ENCODE results near the gene H1-8. TPM values are rescaled to one million over a fixed set of nuclear protein-coding genes. Genes with fewer than 3 reads are reported as not detected.

H1-8 gene
- total RNA-seq, 2 donors from 2014 or later = not detected

DNA sequence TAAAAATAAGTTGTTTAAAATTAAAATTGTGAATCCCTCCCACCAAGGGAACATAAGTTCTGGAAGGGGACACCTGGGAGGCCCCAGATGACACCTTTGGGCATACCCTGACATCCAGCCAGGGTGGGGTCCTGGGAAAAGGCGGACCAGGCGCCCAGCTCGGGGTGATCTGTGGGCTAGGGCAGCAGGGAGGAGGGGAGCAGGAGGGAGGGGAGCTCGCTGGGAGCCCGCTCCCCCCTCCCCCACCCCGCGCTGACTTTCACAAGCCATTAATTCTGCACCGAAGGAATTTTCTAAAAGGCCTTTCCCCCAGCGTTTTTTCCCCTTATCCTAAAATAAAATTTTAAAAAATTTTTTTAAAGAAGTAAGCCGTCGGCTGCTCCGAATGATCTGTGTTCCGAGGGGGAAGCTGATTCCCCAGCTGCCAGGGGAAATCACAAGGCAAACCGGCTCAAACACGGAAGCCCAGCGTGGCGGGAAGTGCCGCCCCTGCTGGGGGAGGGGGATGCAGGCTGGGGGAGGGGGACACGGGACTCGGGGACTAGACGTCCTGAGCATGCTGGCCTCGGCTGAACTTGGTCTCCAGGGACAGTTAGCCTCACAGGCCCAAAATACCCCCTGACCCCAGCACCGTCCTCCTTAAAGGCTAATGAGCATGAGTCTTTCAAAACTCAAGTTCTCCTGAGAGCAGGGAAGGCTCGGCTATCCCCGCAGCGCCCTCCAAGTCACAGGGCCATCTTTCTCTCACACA is 49.6 kb downstream of the H1-8 start:
- H3K9me3 ChIP-seq (ENCODE audit: control insufficient read depth, low read length) = no peaks in the 10 kb centered on the region
- peak overlapping the region; percentile 80 for H3K27ac Mint-ChIP-seq
- peaks cover 4% of the 10 kb centered on the region for H3K36me3 Mint-ChIP-seq (ENCODE audit: low read depth)
- peak; percentile 88 for DNase-seq
- no peaks in the 10 kb centered on the region for H3K9me3 Mint-ChIP-seq
- peaks cover 30% of the 10 kb centered on the region for H3K4me1 ChIP-seq (ENCODE audit: control insufficient read depth, insufficient read depth, low read length)
- no peak overlapping the region for H3K9ac ChIP-seq (ENCODE audit: extremely low read depth, low read length, poor library complexity, severe bottlenecking)
- H3K4me1 Mint-ChIP-seq = peaks cover 34% of the 10 kb centered on the region
- TF ChIP-seq CTCF (conservative IDR thresholded peaks at IDR 0.05) = peak; percentile 0
- H3K27ac ChIP-seq (ENCODE audit: low read depth, low read length) = no peak overlapping the region
- peak overlapping the region; percentile 35 for H3K4me3 Mint-ChIP-seq
- H3K27me3 Mint-ChIP-seq (ENCODE audit: insufficient read depth) = no peaks in the 10 kb centered on the region
- H3K4me3 ChIP-seq (ENCODE audit: low read length) = no peak overlapping the region
- no peaks in the 10 kb centered on the region for H3K36me3 ChIP-seq (ENCODE audit: control insufficient read depth, insufficient read depth, low read length)
- H3K27me3 ChIP-seq (ENCODE audit: control insufficient read depth, insufficient read depth, low read length, poor library complexity, severe bottlenecking) = no peaks in the 10 kb centered on the region
- 18 to 24% methylated on average over 11 to 21 of the region's 26 CpGs for WGBS, 2 experiments (ENCODE audit: insufficient coverage in 1 of 2, insufficient read length in 1 of 2)

- H3K4me3 ChIP-seq (ENCODE audit: low read length) = no peak overlapping the region
- H3K9me3 Mint-ChIP-seq = no peaks in the 10 kb centered on the region
Measured at GRCh38 chr3:129593230-129593594, 50.2 kb downstream of the H1-8 start.

DNA sequence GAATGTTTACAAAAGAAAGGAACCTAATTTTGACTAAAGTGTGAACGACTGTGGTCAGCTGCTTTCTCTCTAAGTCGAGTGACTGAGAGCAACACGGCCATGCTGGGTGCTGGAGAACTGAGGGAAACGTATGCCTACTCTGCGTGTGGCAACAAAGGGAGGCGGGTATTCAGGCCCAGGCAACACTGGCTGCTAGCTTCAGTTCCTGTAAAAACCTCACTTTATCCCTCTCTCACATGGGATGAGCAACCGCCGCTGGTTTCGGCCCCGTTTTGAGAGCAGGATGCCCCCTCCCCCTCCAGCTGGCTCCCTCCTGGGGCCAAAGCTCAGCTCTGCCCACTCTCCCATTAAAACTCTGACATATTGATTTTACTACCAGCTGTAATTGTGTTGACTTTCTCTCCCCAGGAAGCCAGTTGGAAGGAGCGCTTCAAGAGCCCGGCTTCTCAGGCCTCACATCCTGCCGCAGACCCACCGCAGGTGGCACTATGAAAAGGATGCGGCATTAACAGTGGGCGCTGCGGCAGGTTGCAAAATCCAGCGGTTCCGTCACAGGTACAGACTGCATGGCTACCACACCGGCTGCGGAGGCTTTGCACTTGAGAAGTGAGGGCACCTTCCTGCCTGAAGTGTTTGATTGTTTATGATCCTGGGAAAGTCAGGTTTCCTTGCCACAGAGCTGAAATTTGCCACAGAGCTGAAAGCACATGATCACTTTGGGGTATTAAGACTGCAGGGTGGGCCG is 50.8 kb downstream of the H1-8 start:
- no peak for TF ChIP-seq CTCF (conservative IDR thresholded peaks at IDR 0.05)
- Mint-ChIP-seq H3K4me3 (peak overlapping the region; percentile 35), H3K9me3 (no peaks in the 10 kb centered on the region), H3K4me1 (peaks cover 41% of the 10 kb centered on the region), H3K27ac (peak overlapping the region; percentile 80), H3K27me3 (ENCODE audit: insufficient read depth) (no peaks in the 10 kb centered on the region), H3K36me3 (ENCODE audit: low read depth) (no peaks in the 10 kb centered on the region)
- DNase-seq = peak; percentile 82
- Histone ChIP-seq H3K27ac (ENCODE audit: low read depth, low read length) (peak overlapping the region; percentile 3), H3K27me3 (ENCODE audit: control insufficient read depth, insufficient read depth, low read length, poor library complexity, severe bottlenecking) (no peaks in the 10 kb centered on the region), H3K9me3 (ENCODE audit: control insufficient read depth, low read length) (no peaks in the 10 kb centered on the region), H3K4me3 (ENCODE audit: low read length) (no peak overlapping the region), H3K4me1 (ENCODE audit: control insufficient read depth, insufficient read depth, low read length) (peaks cover 33% of the 10 kb centered on the region), H3K9ac (ENCODE audit: extremely low read depth, low read length, poor library complexity, severe bottlenecking) (no peak overlapping the region), H3K36me3 (ENCODE audit: control insufficient read depth, insufficient read depth, low read length) (no peaks in the 10 kb centered on the region)
- 38 to 40% methylated on average over 18 to 22 of the region's 22 CpGs for WGBS, 2 experiments (ENCODE audit: insufficient coverage in 1 of 2, insufficient read length in 1 of 2)

More at GRCh38 chr3:129593230-129593594, 50.2 kb downstream of the H1-8 start:
- Histone ChIP-seq H3K4me1 (ENCODE audit: control insufficient read depth, insufficient read depth, low read length) (peaks cover 33% of the 10 kb centered on the region), H3K36me3 (ENCODE audit: control insufficient read depth, insufficient read depth, low read length) (no peaks in the 10 kb centered on the region), H3K27ac (ENCODE audit: low read depth, low read length) (no peak overlapping the region), H3K9me3 (ENCODE audit: control insufficient read depth, low read length) (no peaks in the 10 kb centered on the region), H3K27me3 (ENCODE audit: control insufficient read depth, insufficient read depth, low read length, poor library complexity, severe bottlenecking) (no peaks in the 10 kb centered on the region), H3K9ac (ENCODE audit: extremely low read depth, low read length, poor library complexity, severe bottlenecking) (no peak overlapping the region)
- peak overlapping the region; percentile 35 for H3K4me3 Mint-ChIP-seq
- peak; percentile 77 for DNase-seq
- no peaks in the 10 kb centered on the region for H3K27me3 Mint-ChIP-seq (ENCODE audit: insufficient read depth)
- peak overlapping the region; percentile 80 for H3K27ac Mint-ChIP-seq
- peak; percentile 6 for TF ChIP-seq CTCF (conservative IDR thresholded peaks at IDR 0.05)
- H3K36me3 Mint-ChIP-seq (ENCODE audit: low read depth) = no peaks in the 10 kb centered on the region
- 78 to 83% methylated on average over 7 to 8 of the region's 8 CpGs for WGBS, 2 experiments (ENCODE audit: insufficient coverage in 1 of 2, insufficient read length in 1 of 2)
- H3K4me1 Mint-ChIP-seq = peaks cover 38% of the 10 kb centered on the region

All from endodermal cell (in vitro differentiated cells).